K562 (cell line): ENCODE measurements around the gene PRR15L. TPM values are rescaled to one million over a fixed set of nuclear protein-coding genes. Genes with fewer than 3 reads are reported as not detected.

Experiments
- ESRRA ChIP-seq: fragments of 450-650 bp; IDR thresholded peaks from 2 replicates; pipeline ENCODE4 v1.6.1; 2014; ENCODE audit warnings: low read depth, mild to moderate bottlenecking, moderate library complexity, borderline replicate concordance
- ESRRB ChIP-seq: fragments of 250-450 bp; sonication (Bioruptor Pico); IDR thresholded peaks from 2 replicates; pipeline ENCODE4 v1.5.0; 2020; ENCODE audit warnings: mild to moderate bottlenecking, moderate library complexity, borderline replicate concordance
- GTF2F1 ChIP-seq: IDR thresholded peaks from 2 replicates; pipeline ENCODE4 v1.6.1; 2011; ENCODE audit warnings: low read depth, low read length, improper control_type of control experiment
- KDM1A ChIP-seq, 2 experiments: fragments of 450-650 bp; IDR thresholded peaks; 2 replicates each; pipeline ENCODE4 v1.6.1; 2016; ENCODE audit warnings: mild to moderate bottlenecking in 2 of 2
- KDM2B ChIP-seq: fragments of 250-450 bp; sonication (Bioruptor Pico); IDR thresholded peaks from 2 replicates; pipeline ENCODE4 v1.8.0; 2021; ENCODE audit warnings: mild to moderate bottlenecking, moderate library complexity
- MYNN ChIP-seq, 2 experiments: sonication (generic); formaldehyde crosslinking in 1 of 2; IDR thresholded peaks; 2 replicates each; pipeline versions ENCODE4 v1.5.0 to v1.6.1; 2016 to 2020; ENCODE audit warnings: antibody characterized with exemption in 1 of 2, missing genetic modification reagents in 1 of 2
- PCBP2 ChIP-seq: fragments of 200-400 bp; formaldehyde crosslinking; IDR thresholded peaks from 2 replicates; pipeline ENCODE4 v1.6.1; 2018; ENCODE audit warnings: low read length, low read depth, mild to moderate bottlenecking, moderate library complexity; ENCODE audit not compliant: poor library complexity, severe bottlenecking
- PHB2 ChIP-seq: fragments of 450-650 bp; IDR thresholded peaks from 2 replicates; pipeline ENCODE4 v1.6.1; 2017; ENCODE audit warnings: low read depth
- RB1 ChIP-seq: fragments of 450-650 bp; IDR thresholded peaks from 2 replicates; pipeline ENCODE4 v1.6.1; 2017; ENCODE audit warnings: low read depth, mild to moderate bottlenecking
- RFX7 ChIP-seq: fragments of 250-450 bp; sonication (Bioruptor Pico); IDR thresholded peaks from 2 replicates; pipeline ENCODE4 v1.5.1; 2021; ENCODE audit warnings: mild to moderate bottlenecking
- SAP30 ChIP-seq: fragments of 200-600 bp; sonication (generic); IDR thresholded peaks from 2 replicates; pipeline ENCODE4 v1.6.1; 2012; ENCODE audit warnings: borderline replicate concordance, low read depth, mild to moderate bottlenecking, moderate library complexity, low read length, control low read depth, inconsistent platforms; ENCODE audit not compliant: insufficient read depth, poor library complexity, severe bottlenecking
- SMAD3 ChIP-seq: fragments of 450-650 bp; formaldehyde crosslinking; conservative IDR thresholded peaks from 2 replicates; pipeline ENCODE4 v1.4.0; 2020; ENCODE audit warnings: mild to moderate bottlenecking
- SMARCA5 ChIP-seq: fragments of 450-650 bp; IDR thresholded peaks from 2 replicates; pipeline ENCODE4 v1.6.1; 2016
- SMARCB1 ChIP-seq: IDR thresholded peaks from 2 replicates; pipeline ENCODE4 v1.6.1; 2011; ENCODE audit warnings: improper control_type of control experiment, low read depth; ENCODE audit not compliant: insufficient read length
- SRSF9 ChIP-seq: fragments of 200-400 bp; formaldehyde crosslinking; IDR thresholded peaks from 2 replicates; pipeline ENCODE4 v1.6.1; 2017; ENCODE audit warnings: low read depth, low read length, borderline replicate concordance
- TAL1 ChIP-seq: fragments of 450-650 bp; IDR thresholded peaks from 2 replicates; pipeline ENCODE4 v1.6.1; 2016; ENCODE audit warnings: mild to moderate bottlenecking
- YBX1 ChIP-seq: fragments of 450-650 bp; IDR thresholded peaks from 2 replicates; pipeline ENCODE4 v1.7.1; 2016; ENCODE audit warnings: mild to moderate bottlenecking
- ZFP1 ChIP-seq: fragments of 450-650 bp; formaldehyde crosslinking; IDR thresholded peaks from 2 replicates; pipeline ENCODE4 v1.4.0; 2020; ENCODE audit warnings: mild to moderate bottlenecking, mixed read lengths
- ZNF695 ChIP-seq: fragments of 450-650 bp; formaldehyde crosslinking; IDR thresholded peaks from 2 replicates; pipeline ENCODE4 v1.4.0; 2020; ENCODE audit warnings: mild to moderate bottlenecking, moderate library complexity
- ZNF717 ChIP-seq: fragments of 250-450 bp; sonication (Bioruptor Pico); IDR thresholded peaks from 2 replicates; pipeline ENCODE4 v1.5.0; 2021
- polyA plus RNA-seq, 8 experiments: library from polyadenylated mRNA; depleted of rRNA in 4 of 8; stranded (reverse) in 5 of 8; unstranded in 3 of 8; fragments of >200 nt; fragmentation: Nextera tagmentation in 2 of 8; fragmentation: Illumina TruSeq in 1 of 8; extraction: Ambion mirVana in 2 of 8; extraction: Trizol in 1 of 8; gene quantifications; 2 replicates each; pipeline versions ENCODE4 v1.2.1 to v1.2.3, GENCODE V29; 2011 to 2014; ENCODE audit warnings: inconsistent platforms in 1 of 8, missing spikeins in 1 of 8
- total RNA-seq, 7 experiments: library from RNA; depleted of rRNA in 6 of 7; stranded (reverse); fragments of >200 nt in 6 of 7; fragmentation: Illumina TruSeq in 2 of 7; extraction: Trizol in 2 of 7; gene quantifications; 2 replicates each; pipeline versions ENCODE4 v1.2.1 to v1.2.3, GENCODE V29; 2011 to 2021; ENCODE audit warnings: low replicate concordance in 1 of 7
- TF ChIP-seq, protein P1 (sequence below): fragments of 250-450 bp; sonication (Bioruptor Pico); IDR thresholded peaks from 2 replicates; pipeline ENCODE4 v1.5.1; 2021; ENCODE audit warnings: mild to moderate bottlenecking
- TF ChIP-seq, protein P2 (sequence below): sonication (generic); formaldehyde crosslinking; IDR thresholded peaks from 2 replicates; pipeline ENCODE4 v1.8.0; 2022; ENCODE audit warnings: mild to moderate bottlenecking, missing genetic modification reagents, borderline replicate concordance
- TF ChIP-seq, protein P3 (sequence below): sonication (generic); formaldehyde crosslinking; IDR thresholded peaks from 2 replicates; pipeline ENCODE4 v1.8.0; 2022; ENCODE audit warnings: missing genetic modification reagents, mild to moderate bottlenecking, moderate library complexity, borderline replicate concordance

Gene PRR15L
- total and polyA plus RNA-seq, 9 of the 15 experiments (the other 6 are each of a cell fraction or from before 2014, with no cell fraction given), result 0.03 TPM; not detected in 8

- TF ChIP-seq, protein P1, sequence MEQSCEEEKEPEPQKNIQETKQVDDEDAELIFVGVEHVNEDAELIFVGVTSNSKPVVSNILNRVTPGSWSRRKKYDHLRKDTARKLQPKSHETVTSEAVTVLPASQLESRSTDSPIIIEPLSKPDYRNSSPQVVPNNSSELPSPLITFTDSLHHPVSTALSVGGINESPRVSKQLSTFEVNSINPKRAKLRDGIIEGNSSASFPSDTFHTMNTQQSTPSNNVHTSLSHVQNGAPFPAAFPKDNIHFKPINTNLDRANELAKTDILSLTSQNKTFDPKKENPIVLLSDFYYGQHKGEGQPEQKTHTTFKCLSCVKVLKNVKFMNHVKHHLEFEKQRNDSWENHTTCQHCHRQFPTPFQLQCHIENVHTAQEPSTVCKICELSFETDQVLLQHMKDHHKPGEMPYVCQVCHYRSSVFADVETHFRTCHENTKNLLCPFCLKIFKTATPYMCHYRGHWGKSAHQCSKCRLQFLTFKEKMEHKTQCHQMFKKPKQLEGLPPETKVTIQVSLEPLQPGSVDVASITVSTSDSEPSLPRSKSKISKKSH (CRISPR knock-in tag), result no peak
- no peak; the same call in 1 of the 2 replicates for TF ChIP-seq ESRRA
- no peak for TF ChIP-seq SMARCB1
- TF ChIP-seq SRSF9, result no peak
- TF ChIP-seq SMAD3 (CRISPR knock-in tag), result no peak
- TF ChIP-seq, protein P2, sequence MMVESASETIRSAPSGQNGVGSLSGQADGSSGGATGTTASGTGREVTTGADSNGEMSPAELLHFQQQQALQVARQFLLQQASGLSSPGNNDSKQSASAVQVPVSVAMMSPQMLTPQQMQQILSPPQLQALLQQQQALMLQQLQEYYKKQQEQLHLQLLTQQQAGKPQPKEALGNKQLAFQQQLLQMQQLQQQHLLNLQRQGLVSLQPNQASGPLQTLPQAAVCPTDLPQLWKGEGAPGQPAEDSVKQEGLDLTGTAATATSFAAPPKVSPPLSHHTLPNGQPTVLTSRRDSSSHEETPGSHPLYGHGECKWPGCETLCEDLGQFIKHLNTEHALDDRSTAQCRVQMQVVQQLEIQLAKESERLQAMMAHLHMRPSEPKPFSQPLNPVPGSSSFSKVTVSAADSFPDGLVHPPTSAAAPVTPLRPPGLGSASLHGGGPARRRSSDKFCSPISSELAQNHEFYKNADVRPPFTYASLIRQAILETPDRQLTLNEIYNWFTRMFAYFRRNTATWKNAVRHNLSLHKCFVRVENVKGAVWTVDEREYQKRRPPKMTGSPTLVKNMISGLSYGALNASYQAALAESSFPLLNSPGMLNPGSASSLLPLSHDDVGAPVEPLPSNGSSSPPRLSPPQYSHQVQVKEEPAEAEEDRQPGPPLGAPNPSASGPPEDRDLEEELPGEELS, result peak; percentile 87; the same call in 1 of the 2 replicates
- no peak for TF ChIP-seq KDM2B (CRISPR knock-in tag)
- TF ChIP-seq PCBP2, result no peak
- TF ChIP-seq SMARCA5, result no peak
- no peak for TF ChIP-seq ZFP1
- TF ChIP-seq ZNF717 (CRISPR knock-in tag), result no peak
- 0 out of 4 replicates have a peak, but pooled peaks of 1 of the 2 experiments have one; percentile 36 for TF ChIP-seq KDM1A (IDR thresholded peaks at IDR 0.05)
- TF ChIP-seq, protein P3, sequence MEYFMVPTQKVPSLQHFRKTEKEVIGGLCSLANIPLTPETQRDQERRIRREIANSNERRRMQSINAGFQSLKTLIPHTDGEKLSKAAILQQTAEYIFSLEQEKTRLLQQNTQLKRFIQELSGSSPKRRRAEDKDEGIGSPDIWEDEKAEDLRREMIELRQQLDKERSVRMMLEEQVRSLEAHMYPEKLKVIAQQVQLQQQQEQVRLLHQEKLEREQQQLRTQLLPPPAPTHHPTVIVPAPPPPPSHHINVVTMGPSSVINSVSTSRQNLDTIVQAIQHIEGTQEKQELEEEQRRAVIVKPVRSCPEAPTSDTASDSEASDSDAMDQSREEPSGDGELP, result peak; percentile 88
- TF ChIP-seq RB1, result peak; percentile 97
- no peak for TF ChIP-seq YBX1
- TF ChIP-seq RFX7, result no peak
- peak; percentile 85 for TF ChIP-seq SAP30
- no peak for TF ChIP-seq ZNF695 (CRISPR knock-in tag)
- 0 out of 2 replicates have a peak, but pooled peaks have one; percentile 41 for TF ChIP-seq GTF2F1
- no peak for TF ChIP-seq MYNN (IDR thresholded peaks at IDR 0.05)
- TF ChIP-seq MYNN (CRISPR knock-in tag; IDR thresholded peaks at IDR 0.05), result no peak
- TF ChIP-seq TAL1, result no peak; the same call in 1 of the 2 replicates
- TF ChIP-seq ESRRB (CRISPR knock-in tag), result no peak
- TF ChIP-seq PHB2, result no peak
Measured at GRCh38 chr17:47970725-47971499, 13.2 kb upstream of the PRR15L start, which contains the start of gene CDK5RAP3 (continued).
